GM15510 (cell line): ENCODE measurements around the gene SPTB.

Source experiments
- POLR2A ChIP-seq: IDR thresholded peaks from 3 replicates; pipeline ENCODE4 v1.6.1; 2011; ENCODE audit warnings: borderline replicate concordance; ENCODE audit not compliant: insufficient read length; ENCODE audit errors: extremely low read depth

Gene SPTB

DNA sequence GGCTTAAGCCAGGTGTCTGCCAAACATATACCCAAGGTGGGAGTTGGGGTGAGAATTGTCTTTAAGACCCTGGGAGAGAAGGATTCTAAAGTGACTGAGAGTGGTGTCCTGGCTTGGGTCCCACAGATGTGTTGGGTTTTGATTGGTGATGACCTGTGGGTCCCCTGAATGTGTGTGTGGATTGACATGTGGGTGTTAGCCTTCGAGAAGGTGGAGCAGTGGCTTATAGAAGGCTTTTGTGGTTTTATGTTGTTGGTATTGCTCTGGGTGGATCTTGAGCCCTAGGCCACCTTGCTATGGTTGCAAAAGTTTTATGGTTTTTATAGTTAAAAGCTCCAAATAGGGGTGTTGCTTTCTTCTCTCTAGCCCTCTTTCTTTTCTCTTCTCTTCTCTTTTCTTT, 145.8 kb downstream of the SPTB start:
- TF ChIP-seq POLR2A = no peak

DNA sequence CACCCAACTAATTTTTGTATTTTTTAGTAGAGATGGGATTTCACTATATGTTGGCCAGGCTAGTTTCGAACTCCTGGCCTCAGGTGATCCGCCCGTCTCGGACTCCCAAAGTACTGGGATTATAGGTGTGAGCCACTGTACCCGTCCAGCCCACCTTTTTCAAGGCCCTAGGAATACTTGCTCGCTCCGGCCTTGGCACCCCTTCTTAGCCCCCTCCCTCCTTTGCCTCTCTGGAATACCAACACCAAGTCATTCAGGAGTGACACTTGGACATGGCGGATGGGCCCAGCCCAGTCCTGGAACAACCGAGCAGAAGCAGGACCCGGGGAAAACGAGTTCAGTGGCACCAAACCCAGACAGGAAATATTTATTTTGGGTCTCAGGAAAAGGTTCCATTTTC, 146.4 kb downstream of the SPTB start:
- no peak for TF ChIP-seq POLR2A

DNA sequence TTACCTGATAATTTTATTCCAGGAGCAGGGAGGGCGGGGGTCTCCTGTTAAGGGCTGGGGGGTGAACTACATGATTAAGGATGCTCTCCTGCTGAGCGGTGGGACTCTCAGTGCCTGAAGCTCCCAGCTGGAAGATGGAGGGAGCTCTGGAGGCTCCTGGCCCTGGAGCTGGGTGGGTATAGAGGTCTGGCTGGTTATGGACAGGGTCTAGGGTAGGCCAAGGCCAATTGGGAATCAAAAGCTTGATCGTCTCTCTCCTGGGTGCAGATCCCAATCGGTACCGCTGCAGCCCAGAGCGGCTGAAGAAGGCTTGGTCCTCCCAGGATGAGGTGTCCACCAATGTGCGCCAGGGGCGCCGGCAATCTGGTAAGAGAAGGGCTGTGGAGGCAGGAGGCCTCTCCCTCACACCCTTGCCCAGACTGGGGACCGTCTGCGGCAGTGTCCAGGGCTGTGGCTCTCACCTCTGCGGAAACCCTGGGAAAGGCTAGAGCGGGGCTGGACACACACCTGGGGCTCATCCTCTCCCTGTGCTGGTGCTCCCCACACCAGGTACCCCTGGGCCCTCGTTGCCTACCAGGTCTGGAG, 147.1 kb downstream of the SPTB start:
- TF ChIP-seq POLR2A = no peak

DNA sequence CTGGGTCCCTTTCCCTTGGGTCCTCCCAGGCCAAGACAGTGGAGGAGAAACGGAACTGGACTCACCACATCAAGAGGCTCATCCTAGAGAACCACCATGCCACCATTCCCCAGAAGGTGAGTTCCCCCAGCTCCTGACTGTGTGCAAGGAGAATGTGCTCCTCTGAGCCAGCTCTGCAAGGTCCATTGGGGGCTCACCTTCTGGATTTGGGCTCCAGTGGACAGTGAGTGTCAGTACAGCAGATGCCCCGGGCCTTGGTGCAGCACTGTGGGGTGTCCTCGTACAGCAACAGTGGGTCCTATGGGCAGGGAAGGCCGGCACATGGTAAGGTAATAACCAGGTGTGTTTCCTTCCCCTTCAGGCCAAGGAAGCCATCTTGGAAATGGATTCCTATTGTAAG, 147.6 kb downstream of the SPTB start:
- no peak for TF ChIP-seq POLR2A

DNA sequence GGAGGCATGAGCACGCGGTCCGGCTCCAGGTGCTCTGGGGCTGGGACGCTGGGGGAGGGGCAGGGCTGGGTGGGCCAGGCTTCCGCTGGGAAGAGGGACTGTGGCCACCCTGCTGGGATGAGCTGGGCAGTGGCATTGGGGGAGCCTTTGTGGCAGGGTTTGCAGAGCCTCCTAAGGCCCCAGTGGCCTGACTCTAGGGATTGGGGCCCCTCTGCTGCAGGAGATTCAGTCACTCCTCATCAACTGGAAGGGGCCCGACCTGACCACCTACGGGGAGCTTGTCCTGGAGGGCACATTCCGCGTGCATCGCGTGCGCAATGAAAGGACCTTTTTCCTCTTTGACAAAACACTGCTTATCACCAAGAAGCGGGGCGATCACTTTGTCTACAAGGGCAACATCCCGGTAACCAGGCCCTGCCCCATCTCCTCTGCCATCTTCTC, 148.5 kb downstream of the SPTB start:
- no peak for TF ChIP-seq POLR2A

DNA sequence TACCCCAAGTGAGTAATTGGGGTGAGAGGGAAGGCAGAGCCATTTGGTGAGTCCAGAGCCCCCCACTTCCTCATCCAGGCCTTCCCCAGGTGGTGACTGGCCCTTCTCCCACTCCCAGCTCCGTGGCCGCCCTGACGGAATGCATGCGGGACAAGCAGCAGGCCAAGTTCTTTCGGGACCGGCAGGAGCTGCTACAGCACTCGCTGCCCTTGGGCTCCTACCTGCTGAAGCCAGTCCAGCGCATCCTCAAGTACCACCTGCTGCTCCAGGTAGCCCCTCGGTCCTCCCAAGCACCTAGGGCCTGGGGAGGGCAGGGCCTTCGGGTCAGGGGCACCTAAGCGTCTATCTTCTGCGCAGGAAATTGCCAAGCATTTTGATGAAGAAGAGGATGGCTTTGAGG, 149.0 kb downstream of the SPTB start:
- TF ChIP-seq POLR2A = no peak

DNA sequence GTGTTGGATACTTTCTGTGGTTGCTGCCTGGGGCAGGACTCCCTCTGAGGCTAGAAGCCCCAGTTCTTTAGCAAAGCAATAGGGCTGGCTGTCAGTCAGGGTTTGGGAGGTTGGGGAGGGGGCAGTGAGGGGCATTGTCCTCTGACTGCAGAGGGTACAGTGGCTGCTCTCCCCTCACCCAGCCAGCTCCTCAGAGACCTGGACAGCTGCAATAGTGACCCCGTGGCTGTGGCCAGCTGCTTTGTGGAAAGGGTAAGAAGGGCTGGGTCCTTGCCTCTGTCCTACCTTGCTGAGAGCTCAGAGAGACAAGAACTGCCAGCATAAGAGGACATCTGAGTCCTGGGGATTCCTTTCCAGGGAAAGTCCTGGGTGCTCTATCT, 149.7 kb downstream of the SPTB start:
- TF ChIP-seq POLR2A = no peak

DNA sequence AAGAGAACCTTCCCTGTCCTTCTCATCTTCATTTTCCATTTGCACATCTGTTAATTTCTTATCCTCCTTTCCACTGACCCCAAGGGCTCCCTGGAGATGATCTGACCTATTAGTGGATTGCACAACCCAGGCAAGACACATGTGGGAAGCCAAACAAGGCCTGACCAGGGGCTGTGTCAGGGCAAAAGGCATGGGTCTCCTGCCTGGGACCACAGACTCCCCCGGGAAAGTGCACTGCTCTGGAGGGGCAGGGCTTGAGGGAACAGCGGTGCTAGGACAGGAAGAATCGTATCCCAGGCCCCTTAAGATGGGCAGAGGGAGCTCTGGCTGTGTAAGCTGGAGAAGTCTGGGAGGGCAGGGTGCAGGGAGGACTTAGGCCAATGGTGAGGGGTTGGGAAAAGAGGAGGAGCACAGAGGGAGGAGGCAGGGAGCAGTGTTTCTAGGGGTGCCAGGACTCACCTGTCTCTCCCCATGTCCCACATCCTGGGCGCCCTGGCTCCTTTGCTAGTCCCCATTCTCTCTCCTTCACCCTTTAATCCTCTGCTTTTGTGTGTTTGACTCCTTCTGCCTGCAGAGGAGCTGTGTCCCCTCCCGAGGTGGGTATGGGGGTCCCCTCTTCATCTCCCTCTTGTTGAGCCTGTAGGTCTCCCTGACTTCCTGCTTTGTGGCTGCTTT, 150.2 kb downstream of the SPTB start:
- no peak for TF ChIP-seq POLR2A

DNA sequence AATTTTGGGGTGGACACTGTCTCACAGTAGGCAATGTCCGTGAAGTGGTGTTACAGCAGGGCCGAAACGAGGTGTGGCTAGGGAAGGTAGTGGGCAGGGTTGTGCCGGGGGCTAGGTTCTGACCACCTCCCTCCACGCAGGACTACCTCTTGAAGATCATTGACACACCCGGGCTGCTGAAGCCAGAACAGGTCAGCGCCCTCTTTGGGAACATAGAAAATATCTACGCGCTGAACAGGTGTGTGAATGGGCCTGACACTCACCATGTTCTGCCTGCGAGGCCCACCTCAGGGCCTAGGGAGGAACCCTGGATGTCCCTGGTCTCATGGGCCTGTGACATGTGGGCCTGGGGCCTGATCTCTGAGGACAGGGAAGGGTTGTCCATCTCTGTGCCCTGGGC, 150.9 kb downstream of the SPTB start:
- no peak for TF ChIP-seq POLR2A

DNA sequence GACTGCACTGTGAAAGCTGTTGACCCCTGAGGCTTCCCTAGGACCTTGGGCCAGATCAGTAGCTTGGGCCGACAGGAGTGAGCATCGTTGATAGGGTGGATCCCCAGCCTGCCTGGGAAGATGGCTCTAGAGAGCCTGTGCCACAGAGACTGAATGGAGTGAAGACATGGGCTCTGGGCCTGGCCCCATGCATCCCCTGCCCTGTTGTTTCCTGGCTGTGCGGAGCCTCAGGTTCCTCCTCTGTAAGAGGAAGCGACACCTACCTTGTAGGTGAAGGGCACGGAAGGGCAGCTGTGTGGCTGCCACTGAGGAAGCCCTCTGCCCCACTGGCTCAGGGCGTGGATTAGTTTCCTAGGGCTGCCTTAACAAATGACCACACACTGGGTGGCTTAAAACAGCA, 151.6 kb downstream of the SPTB start:
- no peak for TF ChIP-seq POLR2A

DNA sequence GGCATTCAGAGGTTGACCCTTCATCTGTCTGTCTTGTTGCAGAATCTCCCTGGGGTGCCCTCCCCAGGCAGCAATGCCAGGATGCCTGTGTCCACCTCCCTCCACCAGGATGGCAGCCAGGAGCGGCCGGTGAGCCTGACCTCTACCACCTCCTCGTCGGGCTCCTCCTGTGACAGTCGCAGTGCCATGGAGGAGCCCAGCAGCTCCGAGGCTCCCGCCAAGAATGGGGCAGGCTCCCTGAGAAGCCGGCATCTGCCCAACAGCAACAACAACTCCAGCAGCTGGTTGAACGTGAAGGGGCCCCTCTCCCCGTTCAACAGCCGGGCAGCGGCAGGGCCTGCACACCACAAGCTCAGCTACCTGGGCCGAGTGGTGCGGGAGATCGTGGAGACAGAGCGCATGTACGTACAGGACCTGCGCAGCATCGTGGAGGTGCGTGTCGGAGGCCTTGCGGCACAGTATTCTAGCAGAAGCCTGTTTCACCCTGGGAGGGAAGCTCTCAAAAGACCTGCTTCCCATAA, 152.1 kb downstream of the SPTB start:
- TF ChIP-seq POLR2A = no peak

DNA sequence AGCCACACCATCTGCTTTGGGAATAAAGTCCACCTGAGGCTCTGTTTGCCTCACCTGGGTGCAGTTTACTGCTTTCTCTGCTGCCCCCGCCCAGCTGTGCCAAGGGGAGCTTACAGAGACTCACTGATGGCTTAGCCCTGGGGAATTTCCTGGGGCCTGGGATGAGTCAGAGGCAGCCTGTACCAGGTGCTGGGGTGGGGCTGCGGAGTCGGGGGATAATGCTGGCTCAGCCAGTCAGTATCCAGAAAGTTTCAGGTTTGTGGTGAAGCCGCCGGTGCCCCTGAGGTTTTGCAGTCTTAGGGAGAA, 153.2 kb downstream of the SPTB start:
- TF ChIP-seq POLR2A = no peak

DNA sequence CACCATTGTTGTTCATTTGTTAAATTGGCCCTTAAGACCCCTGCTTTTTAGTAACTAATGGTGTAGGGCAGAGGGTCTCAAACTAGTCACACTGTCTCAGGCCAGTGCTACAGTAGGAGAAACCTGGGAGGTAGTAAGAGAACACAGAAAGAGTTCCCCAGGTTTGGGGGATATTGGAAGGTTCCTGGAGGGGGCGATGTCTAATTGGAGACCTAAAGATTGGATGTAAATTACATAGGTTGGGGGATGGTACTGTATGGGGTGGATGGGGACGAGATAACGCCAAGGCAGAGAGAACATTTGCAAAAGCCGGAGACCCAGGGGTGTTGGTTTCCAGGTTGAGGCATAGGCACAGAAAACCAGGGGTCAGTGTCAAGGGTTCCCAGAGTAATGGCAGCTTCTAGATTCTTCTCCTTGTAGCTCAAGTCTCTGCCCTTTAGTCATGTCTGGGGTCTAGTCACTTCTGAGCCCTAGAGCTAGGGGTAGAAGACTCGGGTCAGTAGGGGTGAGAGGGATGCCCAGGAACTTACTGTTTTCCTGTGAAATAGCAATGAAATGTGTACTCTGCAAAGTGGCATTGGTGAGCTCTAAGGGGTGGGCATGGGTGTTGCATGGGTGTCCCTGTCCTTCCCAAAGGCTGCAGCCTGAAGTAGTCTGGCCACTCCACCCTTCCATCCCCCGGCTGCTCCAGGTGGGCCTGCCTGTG, 153.7 kb downstream of the SPTB start:
- no peak for TF ChIP-seq POLR2A

DNA sequence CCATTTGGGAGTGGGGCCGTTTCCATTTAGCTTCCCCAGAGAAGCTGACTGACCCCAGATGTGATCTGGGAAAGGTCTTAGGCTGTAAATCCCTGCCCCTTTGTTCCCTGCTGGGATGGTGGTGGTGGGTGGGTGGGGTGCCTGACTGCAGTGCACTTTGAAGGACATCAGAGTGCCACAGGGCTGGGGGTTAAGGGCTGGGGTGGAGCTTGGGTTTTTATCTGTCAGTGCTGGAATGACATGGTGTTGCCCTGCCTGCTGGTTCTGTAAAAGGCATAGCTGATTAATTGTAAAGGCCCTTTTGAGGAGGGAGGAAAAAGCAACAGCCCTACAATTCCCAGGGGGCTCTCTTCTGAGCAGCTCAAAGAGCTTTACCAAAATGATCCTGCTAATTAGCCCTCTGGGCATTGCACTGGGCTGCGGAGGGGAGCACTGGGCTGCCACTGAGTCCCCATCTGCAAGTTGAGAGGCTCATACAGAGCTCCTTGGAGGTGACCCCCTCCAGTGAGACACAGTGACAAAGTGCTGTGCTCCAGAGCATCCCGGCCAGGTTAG, 154.4 kb downstream of the SPTB start:
- no peak for TF ChIP-seq POLR2A

DNA sequence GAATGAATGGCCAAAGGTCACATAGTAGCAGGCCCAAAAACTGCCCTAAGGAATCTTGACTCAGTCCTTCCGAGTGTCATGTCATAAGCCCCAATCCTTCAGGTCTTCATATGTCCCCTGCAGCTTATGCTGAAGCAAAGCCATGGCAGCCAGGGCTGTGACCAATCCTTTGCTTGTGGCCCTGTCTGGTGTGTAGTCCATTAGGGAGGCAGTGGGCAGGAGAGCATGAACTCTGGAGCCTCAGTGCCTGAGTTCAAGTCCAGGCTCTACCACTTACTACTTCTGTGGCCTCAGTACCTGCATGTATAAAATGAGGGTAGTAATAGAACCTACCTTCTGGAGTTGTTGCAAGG, 155.2 kb downstream of the SPTB start:
- no peak for TF ChIP-seq POLR2A
